GM19438 (cell line): ENCODE data around the gene TMEM116.
"Not testable (repeated sequence)": the region's sequence is repeated elsewhere in the genome, so short reads cannot be mapped to it uniquely, and the experiment has no call there.

Experiments
- ATAC-seq: cut with Tn5 transposase; IDR thresholded peaks from one replicate; pipeline ENCODE4 v1.9.1; 2021; ENCODE audit warnings: low read depth; ENCODE audit not compliant: unreplicated experiment

The TMEM116 gene

DNA sequence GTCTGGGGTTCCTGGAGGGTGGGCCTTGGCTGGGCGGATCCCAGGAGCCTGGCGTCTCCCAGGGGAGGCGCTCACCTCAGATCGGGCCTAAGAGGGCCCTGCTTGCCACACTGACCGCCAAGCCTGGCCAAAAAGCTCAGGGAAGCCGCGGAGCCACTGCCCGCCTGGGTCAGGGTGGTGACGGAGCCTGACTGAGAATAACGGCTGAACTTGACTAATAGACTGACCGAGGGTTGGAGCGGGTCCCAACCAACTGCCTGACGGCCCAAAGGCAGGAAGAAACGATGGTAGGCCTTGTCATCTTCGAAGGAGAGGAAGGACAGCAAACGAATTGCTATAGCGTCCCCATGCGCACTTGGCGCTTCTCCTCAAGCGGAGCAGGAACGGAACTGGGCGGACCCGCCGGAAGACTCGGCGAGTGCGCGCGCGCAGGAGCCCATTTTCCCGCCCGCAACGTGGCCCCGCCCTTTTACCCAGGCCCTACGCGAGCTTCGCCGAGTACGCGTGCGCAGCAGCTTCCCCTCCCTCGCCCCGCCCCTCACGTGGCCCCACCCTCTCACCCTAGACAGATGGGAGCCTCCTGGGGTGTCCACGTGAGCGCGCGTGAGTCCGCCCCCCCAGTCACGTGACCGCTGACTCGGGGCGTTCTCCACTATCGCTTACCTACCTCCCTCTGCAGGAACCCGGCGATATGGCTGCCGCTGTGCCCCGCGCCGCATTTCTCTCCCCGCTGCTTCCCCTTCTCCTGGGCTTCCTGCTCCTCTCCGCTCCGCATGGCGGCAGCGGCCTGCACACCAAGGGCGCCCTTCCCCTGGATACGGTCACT, at the start of gene TMEM116, which contains the start of gene ERP29:
Gene TMEM116, minus strand, starts transcription at position 391 of the 826 bp plus-strand sequence. CDS start 7,895 bp downstream, outside the sequence.
Gene ERP29, plus strand, starts transcription at position 652 of the 826 bp plus-strand sequence. Its CDS starts 40 bp downstream, at position 692.
- peak; percentile 60 for ATAC-seq

DNA sequence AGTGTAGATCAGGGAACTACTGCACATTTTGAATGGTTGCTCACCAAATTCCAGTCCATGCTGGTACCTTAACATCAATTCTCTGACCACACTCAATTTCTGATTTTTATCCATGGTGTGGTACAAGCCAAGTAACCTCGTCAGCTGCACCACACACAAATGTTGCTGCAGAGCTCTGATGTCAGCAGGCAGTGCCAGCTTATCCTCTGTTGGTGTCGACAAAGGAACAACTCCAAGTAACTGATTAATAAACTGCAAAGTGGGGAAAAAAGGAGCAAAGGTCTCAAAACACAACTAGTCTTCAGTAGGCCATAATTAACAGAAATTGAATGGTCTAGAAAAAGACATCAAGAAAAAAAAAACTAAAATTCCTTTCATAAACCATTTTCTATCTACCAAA, 48.2 kb upstream of the TMEM116 start:
- no peak for ATAC-seq

DNA sequence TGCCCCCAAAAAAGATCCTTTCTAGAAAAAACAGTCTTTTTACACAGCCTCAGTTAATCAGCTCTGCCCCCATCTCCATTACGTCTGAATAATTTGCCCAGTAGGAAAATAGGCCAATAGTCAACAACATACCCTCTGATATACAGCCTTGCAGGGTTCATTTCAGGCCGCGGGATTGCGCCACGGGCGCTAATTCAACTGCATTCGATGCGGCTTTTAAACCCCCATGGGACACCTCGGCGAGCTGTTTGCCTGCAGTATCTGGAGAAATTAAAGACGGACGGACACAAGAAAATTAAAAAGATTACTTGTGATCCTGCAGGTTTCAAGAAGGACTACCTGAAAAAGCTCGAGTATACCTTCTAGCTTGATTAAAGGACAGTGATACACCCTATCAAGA, 36.4 kb upstream of the TMEM116 start:
- no peak for ATAC-seq

GRCh38 chr12:112046003-112046402, 33.0 kb upstream of the TMEM116 start:
- ATAC-seq = no peak

DNA sequence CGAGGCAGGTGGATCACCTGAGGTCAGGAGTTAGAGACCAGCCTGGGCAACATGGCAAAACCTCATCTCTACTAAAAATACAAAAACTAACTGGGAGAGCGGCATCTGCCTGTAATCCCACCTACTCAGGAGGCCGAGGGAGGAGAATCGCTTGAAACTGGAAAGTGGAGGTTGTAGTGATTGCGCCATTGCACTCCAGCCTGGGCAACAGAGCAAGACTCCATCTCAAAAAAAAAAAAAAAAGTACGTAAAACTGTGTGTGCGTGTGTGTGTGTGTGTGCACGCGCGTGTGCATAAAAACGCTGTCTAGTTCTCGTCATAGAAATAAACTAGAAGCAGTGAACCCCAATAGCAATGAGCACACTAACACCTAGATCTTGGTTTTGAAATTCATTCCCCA, 23.6 kb upstream of the TMEM116 start:
- not testable (repeated sequence) for ATAC-seq

GRCh38 chr12:112035219-112035785, 22.3 kb upstream of the TMEM116 start:
- ATAC-seq = no peak

- no peak for ATAC-seq
These were observed 19.3 kb upstream of the TMEM116 start for GRCh38 chr12:112032292-112032691.

DNA sequence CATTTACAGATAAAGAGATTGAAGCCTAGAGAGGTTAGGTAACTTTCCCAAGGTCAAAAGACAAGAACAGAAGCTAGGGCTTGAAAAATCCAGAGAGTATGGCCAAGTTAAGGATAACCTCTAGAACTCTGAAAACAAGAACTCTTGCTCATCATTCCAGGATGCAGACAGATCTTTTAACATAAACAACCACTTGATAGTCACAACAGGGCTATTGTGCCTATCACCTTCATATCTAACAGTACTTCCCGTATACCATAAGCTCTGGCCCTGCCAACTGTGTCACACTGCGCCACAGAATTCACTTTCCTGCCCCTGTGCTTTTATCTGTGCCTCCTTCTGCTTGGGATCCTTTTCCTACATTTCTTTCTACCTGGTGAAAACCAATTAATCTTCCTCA, 18.5 kb upstream of the TMEM116 start:
- no peak for ATAC-seq

DNA sequence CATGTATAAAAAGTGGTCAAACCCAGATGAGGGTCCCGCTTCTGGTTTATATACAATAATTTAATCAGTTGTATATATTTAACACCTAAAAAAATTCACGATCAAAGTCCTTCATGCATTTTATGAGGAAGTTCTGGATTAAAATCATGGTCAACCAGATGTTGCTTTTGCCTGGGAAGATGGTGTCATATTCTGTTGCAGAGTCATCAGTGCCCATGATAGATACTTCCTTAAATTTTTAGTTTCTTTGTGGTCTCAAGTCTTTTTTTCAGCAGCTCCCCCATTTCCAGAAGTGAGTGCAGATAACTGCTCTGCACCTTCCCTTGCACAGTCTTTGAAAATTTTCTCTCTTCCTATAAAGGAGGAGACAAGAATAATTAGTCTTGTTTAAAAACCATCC, 16.3 kb upstream of the TMEM116 start:
- ATAC-seq = no peak

- no peak for ATAC-seq
These were observed 12.9 kb upstream of the TMEM116 start for GRCh38 chr12:112025808-112026375.

DNA sequence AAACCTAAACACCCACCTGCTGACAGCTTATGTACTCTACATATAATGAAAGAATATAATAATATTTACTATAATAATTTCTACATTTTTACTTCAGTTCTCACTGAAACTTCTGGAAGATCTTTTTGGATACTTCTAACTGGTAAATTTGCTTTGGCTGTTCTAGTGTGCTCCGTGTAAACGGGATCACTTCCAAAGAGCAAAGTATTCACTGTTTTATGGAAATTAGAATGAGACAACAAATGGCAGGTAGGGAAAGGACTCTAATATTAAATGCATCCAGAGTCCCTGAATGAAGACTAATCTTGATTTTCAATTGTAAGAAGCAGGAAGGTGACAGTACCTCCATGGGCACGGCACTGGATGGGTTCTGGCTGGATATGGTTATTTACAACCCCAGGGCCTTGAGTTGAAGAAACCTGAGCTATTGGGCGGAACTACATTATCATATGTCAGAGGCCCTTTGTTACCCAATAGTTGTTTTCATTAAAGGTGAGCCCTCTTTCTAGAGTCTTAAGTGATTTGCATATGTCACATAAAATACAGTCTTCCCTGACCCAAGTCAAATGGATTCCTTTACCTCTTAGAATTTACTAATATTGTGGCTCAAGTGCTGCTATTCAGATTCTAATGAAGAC, 10.9 kb upstream of the TMEM116 start:
- ATAC-seq = no peak

GRCh38 chr12:112022241-112023016, 9.5 kb upstream of the TMEM116 start:
- ATAC-seq = no peak

GRCh38 chr12:112020947-112021457, 8.0 kb upstream of the TMEM116 start:
- no peak for ATAC-seq

GRCh38 chr12:112018571-112019237, 5.7 kb upstream of the TMEM116 start:
- ATAC-seq = no peak

DNA sequence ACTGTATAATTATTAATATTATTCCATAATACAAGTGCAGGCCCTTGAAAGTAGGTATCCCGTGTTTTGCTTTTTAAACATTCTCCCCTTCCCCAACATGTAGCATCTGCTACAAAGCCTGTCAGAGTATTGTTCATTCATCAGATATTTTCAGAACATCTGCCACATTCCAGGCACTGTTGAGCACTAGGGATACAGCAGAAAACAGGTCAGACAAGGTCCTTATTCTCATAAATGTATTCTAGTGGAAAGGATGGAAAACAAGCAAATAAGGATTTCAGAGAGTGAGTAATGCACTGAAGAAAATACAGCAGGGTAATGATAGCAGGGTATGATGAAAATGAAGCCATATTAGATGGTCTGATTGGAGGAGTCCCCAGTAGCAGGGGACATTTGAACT, 4.1 kb upstream of the TMEM116 start:
- no peak for ATAC-seq

DNA sequence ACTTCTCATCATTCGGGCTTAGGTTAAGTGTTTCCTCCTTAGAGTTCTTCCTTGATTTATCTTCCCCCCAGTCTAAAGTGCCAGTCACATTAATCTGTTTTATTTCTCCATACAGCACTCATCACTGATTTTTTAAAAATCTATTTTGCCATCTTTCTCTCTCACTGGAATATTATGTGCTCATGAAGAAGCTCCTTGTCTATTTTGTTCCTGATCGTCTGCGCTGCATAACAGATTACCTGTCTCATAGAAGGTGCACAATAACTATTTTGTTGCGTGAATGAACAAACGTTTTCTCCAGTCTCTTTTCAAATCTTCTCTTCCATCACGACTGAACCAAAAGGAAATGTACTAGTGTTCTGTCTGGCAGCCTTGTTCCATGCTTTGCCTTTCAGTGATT, 3.0 kb upstream of the TMEM116 start:
- no peak for ATAC-seq

GRCh38 chr12:112013601-112014402, 837 bp upstream of the TMEM116 start:
- peak; percentile 35 for ATAC-seq

DNA sequence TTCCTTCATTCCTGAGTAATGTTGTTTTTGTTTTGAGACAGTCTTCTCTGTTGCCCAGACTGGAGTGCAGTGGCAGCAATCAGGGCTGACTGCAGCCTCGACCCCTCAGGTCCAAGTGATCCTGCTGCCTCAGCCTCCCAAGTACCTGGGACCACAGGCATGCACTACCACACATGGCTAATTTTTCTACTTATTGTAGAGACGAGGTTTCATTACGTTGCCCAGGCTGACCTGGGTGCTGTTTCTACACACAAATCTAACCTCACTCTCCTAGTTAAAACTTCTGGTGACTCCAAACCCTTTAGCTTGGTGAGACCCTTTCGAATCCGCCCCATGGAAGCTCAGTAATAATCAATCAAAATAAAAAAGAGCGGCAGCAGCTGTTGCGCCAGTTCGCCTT, 1.3 kb downstream of the TMEM116 start:
- ATAC-seq = no peak
